Measurements from ENCODE around the gene CELA2A. TPM values are rescaled to one million over a fixed set of nuclear protein-coding genes. Genes with fewer than 3 reads are reported as not detected.

CELA2A gene
- total and polyA plus RNA-seq, 9 of the 15 experiments (the other 6 are each of a cell fraction or from before 2014, with no cell fraction given), result 0.62 TPM; not detected in 8

GRCh38 chr1:15493869-15494390 lies 37.4 kb downstream of the CELA2A start:
- no peak for ATAC-seq
- ChIA-PET POLR2A (no interaction called here), CTCF (ENCODE audit: low intra/inter-chr PET ratio) (no interaction called here)
- Histone ChIP-seq H3K4me1 (replicated peaks in 1 of 2; ENCODE audit: control insufficient read depth in 2 of 2, insufficient read depth in 2 of 2, low read length in 2 of 2) (peaks cover 0 to 4% of the 10 kb centered on the region in 2 experiments; a peak in 1 of 5 replicates), H2AFZ (ENCODE audit: low read depth, low read length) (no peak overlapping the region), H3K9me3 (replicated peaks; ENCODE audit: control insufficient read depth, insufficient read depth, low read depth, low read length) (no peaks in the 10 kb centered on the region), H4K20me1 (replicated peaks; ENCODE audit: control insufficient read depth, insufficient read depth, low read length) (no peaks in the 10 kb centered on the region), H3K4me3 (no peak overlapping the region), H3K79me2 (ENCODE audit: control insufficient read depth, insufficient read depth, low read length) (no peaks in the 10 kb centered on the region), H3K4me2 (ENCODE audit: insufficient read depth, low read length) (no peak overlapping the region), H3K36me3 (ENCODE audit: control insufficient read depth, insufficient read depth, low read length) (peaks cover 33% of the 10 kb centered on the region), H3K9ac (ENCODE audit: insufficient read depth in 1 of 2, low read depth in 2 of 2, low read length in 2 of 2) (no peak overlapping the region), H3K9me1 (ENCODE audit: control insufficient read depth, insufficient read depth, low read length) (no peaks in the 10 kb centered on the region), H3K27ac (ENCODE audit: extremely low read depth, low read depth, low read length) (no peak overlapping the region), H3K27me3 (ENCODE audit: control insufficient read depth in 2 of 2, insufficient read depth in 2 of 2, low read length in 2 of 2) (no peaks in the 10 kb centered on the region)
- no TSS peak for BruUV-seq (replicated peaks)
- intact Hi-C loops (cut with micrococcal nuclease) (no loop called here), in situ Hi-C loops (cut with MboI) (no loop called here)
- no peak for FAIRE-seq
- TF ChIP-seq ZNF589 (CRISPR knock-in tag; IDR thresholded peaks at IDR 0.05; ENCODE audit: low read depth) (no peak), SLC30A9 (CRISPR knock-in tag; IDR thresholded peaks at IDR 0.05) (no peak), HNRNPLL (IDR thresholded peaks at IDR 0.05; ENCODE audit: low read depth, low read length, poor library complexity, severe bottlenecking) (no peak), GATAD2B (IDR thresholded peaks at IDR 0.05; ENCODE audit: borderline replicate concordance) (no peak), SUPT5H (IDR thresholded peaks at IDR 0.05) (no peak), MGA (IDR thresholded peaks at IDR 0.05) (no peak), ZNF507 (tag; conservative IDR thresholded peaks at IDR 0.05) (no peak), ZNF431 (CRISPR knock-in tag; IDR thresholded peaks at IDR 0.05) (no peak), XRCC3 (IDR thresholded peaks at IDR 0.05) (no peak), EHMT2 (IDR thresholded peaks at IDR 0.05) (no peak), KDM1A (IDR thresholded peaks at IDR 0.05) (no peak), PHF20 (IDR thresholded peaks at IDR 0.05; ENCODE audit: partially characterized antibody) (no peak)
- no peak for DNase-seq (ENCODE audit: extremely low read depth in 1 of 4, low spot score in 3 of 4)
- 71% methylated on average over 9 of the region's 9 CpGs for WGBS (ENCODE audit: insufficient coverage, low coverage, missing lambda C conversion rate)

Data from K562 (cell line).